GM21447 (cell line): ENCODE measurements around the gene C2CD4C.
"Not testable (repeated sequence)": the region's sequence is repeated elsewhere in the genome, so short reads cannot be mapped to it uniquely, and the experiment has no call there.

Source experiments
- ATAC-seq: cut with Tn5 transposase; IDR thresholded peaks from one replicate; pipeline ENCODE4 v1.9.1; 2021; ENCODE audit not compliant: unreplicated experiment

The C2CD4C gene

DNA sequence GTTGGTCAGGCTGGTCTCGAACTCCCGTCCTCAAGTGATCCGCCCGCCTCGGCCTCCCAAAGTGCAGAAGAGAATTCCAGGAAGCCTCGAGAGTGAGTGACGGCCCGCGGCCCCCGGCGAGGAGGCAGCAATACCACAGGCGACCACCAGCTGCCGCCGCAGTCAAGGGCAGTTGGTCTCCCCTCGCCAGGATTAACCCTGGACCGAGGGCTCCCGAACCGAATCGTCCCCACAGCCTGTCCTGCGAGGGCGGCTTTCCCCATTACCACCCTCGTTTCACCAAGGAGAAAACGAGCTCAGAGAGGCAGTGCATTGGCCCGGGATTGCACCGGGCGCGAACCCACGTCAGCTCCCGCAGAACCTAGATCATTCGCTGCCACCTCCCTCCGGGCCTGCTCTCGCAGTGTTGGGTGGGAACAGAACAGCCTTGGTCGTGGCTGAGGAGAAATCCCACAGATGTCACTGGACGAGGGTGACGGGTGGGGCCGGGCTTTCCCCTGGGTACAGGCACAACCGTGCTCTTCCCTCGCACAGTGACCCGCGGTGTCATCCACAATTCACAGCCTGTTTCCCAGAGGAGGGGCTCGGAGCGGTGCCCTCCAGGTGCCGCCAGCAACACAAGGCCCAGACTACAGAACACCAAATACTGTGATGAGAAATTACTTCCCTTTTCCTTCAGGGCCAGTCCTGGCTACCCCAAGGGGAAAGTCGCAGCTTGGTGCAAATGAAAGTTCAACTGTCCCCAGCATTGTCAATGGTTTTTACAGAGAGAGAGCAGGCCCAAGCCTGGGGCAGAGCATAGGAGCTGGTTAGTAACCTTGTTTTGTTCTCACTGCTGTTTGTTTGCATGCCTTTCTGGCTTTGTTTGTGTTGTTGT, 24.8 kb downstream of the C2CD4C start:
- no peak for ATAC-seq

DNA sequence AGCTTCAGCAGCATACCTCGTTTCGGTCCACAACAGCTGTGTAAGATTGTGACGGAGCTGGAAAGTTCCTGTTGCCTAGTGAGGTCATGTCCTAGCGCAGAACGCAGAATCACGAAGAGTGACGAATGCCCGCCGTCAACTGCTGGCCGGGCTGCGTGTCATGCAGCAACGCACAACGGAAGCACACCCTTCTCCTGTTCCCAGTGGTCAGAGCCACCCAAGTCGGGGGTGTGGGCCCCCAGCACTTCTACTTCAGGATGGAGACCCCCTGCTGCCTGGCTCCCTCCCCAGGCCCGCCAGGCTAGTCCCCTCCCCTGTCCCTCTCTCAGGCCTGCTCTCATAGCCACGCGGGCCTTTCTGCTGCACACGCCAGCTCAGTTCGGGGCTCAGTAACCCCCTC, 25.9 kb downstream of the C2CD4C start:
- no peak for ATAC-seq

DNA sequence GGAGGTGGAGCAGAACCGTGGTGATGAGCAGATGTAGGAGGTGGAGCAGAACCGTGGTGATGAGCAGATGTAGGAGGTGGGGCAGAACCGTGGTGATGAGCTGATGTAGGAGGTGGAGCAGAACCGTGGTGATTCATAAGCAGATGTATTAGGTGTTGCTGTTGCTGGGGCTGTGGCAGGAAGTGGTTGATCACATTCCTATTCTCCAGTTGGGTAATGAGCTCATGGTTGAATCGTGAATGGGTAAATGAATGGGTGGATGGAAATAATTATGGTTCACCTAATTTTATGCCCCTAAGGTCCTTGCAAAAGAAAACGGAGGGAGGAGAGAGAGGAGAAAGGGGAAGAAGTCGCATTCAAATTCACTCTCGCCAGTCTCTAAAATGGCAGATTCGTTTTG, 26.4 kb downstream of the C2CD4C start:
- not testable (repeated sequence) for ATAC-seq

DNA sequence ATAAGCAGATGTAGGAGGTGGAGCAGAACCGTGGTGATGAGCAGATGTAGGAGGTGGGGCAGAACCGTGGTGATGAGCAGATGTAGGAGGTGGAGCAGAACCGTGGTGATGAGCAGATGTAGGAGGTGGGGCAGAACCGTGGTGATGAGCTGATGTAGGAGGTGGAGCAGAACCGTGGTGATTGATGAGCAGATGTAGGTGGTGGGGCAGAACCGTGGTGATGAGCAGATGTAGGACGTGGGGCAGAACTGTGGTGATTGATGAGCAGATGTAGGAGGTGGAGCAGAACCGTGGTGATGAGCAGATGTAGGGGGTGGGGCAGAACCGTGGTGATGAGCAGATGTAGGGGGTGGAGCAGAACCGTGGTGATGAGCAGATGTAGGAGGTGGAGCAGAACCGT, 27.0 kb downstream of the C2CD4C start:
- ATAC-seq, result not testable (repeated sequence)

DNA sequence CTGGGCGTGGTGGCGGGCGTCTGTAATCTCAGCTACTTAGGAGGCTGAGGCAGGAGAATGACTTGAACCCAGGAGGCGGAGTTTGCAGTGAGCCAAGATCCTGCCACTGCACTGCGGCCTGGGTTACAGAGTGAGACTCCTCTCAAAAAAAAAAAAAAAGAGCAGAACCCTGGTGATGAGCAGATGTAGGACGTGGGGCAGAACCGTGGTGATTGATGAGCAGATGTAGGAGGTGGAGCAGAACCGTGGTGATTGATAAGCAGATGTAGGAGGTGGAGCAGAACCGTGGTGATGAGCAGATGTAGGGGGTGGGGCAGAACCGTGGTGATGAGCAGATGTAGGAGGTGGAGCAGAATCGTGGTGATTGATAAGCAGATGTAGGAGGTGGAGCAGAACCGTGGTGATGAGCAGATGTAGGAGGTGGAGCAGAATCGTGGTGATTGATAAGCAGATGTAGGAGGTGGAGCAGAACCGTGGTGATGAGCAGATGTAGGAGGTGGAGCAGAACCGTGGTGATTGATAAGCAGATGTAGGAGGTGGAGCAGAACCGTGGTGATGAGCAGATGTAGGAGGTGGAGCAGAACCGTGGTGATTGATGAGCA, 28.2 kb downstream of the C2CD4C start:
- not testable (repeated sequence) for ATAC-seq

DNA sequence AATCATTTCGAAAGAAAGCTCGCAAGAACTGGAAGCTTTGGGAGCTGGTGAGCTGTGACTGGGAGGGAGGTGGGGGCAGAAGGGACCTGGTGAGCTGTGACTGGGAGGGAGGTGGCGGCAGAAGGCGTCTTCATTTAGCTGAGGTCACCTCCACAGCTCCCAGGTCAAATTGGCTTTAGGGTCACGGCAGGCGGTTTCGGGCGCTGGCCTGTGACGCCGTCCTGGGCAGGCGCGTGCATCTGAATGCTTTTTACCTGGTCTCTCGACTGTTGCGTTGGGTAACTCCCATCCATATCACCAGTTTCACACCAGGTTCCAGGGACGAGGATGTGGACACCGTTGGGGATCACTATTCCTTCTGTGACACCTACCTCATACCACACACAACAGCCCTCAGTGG, 29.2 kb downstream of the C2CD4C start:
- ATAC-seq, result no peak

DNA sequence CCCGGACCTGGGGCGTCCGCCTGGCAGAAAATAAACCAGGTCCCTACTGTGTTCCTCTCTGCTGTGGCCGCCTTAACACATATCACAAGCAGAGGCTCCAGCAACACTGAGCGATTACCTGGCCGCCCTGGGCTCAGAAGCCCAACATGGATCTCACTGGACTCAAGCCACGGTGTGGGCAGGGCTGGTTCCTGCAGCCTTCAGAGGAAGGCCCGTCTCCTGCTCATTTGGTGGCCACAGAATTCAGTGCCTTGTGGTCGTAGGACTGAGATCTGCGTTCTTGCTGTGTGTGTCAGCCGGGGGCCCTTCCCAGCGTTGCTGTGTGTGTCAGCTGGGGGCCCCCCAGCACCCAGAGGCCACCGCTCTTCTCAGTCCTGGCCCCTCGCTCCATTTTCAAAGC, 30.2 kb downstream of the C2CD4C start:
- ATAC-seq, result no peak

DNA sequence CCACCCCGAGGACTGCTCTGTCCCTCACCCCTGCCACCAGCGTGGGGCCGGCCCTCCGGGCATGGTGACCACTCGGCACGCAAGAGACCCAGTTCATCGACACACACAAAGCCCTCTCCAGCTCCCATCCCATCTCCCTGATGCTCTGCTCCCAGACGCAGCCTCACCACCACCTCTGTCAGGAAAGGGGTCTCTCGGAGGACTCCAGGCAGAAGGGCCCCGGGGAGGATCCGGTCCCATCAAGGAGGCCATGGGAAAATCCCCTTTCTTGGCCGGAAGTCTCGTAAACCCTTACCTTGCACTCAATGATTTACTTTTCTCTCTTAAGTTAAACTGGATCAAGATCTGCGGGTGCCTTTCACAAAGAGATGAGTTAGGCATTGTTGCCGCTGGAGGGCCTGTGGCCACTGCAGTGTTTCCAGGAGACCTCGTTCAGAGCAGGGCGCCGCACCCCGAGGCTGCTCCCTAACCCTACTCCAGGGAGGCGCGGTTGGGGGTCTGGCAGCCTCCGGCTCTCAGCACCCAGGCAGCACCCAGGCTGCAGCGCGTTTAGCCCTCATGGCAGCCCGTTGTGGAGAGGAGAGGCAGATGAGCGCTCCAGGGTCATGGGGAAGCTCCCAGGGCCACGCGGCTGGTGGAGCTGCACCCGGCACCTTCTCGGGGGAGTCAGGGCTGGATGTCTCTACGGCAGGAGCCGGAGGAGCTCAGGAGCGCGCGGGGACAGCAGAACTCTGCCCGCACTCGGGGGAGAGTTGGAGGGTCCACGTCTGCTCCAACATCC, 31.0 kb downstream of the C2CD4C start:
- ATAC-seq, result no peak

DNA sequence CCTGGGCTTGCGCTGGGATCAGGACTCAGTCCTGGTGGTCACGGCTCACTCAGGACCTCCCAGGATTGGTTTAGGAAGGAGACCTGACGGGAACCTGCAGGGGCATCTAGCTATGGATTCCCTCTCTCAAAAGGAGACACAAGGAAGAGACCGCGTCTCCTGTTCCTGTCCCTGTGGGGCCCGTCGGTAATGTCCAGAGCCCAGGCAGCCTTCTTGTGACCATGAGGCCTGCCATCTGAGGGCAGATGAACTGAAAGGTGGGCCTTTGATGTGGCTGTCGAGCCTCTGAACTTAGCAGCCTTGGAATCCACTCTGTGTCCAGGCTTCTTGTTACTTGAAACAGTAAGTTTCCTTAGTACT, 32.9 kb downstream of the C2CD4C start:
- ATAC-seq, result no peak

DNA sequence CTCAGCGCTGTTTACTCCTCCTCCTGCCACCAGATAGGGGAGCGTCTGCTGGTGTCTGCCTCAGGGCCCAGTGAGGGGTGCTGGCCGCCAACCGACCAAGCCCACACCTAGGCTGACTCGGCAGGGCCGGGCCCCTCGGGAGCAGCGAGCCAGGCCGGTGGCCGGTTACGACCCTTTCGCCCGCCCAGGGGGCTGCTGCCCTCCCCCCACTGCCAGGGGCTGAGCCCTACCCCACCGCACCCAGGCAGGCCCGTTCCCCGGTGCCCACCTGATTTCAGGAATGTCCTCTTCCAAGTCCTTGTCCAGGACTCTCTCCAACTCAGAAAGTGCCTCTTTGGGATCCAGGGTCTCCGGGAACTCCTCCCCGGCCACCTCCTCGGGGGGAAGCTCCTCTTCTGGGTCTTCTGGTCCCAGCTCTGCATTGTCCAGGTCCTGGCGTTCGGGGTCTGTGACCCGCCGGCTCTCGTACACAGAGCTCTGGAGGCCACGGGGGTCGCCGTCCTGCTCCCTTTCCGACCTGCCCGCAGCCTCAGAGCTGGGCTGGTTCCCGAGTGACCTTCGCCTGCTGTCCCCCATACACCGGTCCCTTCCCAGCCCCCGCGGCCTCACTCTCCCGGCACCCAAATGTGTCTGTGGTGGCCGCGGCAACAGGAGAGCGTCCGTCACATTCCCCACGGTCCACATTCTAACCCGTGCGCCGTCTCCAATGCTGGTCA, 33.4 kb downstream of the C2CD4C start:
- ATAC-seq, result no peak

DNA sequence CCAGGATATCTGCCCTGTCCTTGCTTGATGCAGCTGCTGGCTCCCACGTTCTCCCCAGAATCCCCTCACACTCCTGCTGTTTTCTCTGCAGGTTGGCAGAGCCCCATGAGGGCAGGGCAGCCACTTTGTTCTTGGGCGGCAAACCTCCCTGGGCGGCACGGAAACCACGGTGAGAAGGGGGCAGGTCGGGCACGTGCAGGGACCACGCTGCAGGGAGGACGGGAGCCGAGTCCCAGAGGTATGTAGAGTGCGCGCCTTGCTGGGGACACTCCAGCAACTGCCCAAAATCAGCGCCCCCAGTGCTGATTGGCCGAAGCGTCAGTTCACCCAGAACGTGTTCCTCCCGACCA, 34.1 kb downstream of the C2CD4C start:
- no peak for ATAC-seq

DNA sequence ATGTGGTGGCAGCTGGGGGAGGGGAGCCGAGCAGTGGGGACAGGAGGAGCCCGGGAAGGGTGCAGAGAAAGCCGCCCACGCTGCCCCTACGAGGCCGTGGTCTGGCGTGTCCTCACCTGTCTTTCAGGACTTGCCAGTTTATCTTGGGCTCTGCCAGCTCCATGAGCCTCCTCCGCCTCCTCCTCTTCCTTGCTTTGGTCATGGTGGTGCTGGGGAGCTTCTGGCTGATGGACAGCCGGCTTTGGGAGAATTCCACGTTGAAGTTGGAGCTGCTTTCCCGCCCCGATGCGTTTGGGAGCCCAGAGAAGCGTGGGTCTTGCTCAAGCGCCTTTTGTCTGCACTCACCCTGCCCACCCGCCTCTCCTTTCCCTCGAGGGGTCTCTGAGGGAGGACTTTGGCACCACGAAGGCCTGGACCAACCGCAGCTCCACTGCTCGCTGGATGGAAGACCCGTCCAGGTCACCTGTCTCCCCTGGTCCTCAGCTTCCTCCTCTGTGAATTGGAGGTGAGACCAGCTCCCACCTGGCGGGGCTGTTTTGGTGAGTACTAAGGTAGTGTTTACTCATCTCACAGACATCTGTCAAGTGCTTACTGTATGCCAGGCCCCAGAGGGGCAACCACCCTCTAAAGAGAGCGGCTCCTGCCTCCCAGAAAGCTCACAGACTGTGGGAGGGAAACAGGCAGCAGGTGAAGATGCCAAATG, 34.6 kb downstream of the C2CD4C start:
- ATAC-seq, result no peak

DNA sequence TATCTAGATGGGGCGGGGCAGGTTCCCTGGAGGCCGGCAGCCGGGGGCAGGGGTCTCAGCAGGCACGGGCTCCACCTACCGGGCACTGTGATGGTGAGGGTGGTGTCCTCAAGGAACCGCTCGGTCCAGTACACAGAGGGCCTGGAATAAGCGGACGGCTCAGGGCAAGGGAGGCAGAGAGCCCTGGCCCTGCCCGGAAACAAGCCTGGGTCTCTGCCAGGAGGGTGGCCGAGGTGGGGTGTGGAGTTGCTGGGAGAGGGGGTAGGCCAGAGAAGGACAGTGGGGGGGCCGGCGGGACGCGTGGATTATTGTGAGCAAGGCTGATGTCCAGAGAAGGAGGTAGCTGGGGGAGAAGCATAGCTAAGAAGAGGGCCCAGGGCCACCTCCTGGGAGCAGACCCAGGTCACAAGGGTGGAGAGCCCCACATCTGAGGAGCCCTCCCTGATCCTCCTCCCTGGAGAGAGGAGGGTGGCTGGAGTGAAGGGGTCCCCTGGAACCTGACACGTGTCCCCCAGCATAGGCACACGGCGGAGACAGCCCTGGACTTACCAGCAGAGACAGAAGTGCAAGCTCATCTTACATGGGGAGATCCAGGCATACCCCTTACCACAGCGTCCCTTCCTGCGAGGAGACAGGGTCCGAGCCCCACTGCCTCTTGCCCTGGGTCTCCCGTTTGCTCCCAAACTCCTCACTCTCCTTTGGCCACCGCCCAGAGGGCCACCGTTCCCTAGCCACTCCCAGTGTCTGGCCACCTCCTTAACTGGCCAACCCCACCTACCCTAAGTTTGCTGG, 35.4 kb downstream of the C2CD4C start:
- no peak for ATAC-seq

DNA sequence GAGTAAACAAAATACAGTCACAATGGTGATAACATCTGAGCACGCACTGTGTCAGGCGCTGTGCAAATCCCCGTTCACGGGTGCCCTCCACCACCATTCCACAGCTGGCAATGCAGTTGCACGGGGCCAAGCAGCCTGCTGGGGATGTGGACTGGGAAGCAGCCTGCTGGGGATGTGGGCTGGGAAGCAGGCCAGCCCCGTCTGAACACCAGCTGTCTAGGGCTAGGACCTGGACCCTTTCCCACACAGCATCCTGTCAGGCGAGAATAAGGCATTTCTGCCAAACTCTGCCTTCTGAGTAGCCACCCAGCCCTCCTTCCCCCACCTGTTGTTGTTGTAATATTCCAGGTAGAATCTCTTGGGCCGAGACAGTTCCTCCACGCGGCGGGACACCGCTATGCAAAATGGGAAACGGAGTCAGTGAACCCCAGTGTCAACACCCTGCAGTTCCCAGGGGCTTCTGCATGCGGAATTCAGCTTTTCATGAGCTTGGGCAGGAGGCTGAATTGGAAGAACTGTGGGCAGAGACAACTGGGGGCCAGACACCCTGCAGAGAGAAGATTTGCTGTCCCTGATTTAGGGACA, 36.5 kb downstream of the C2CD4C start:
- ATAC-seq, result no peak

DNA sequence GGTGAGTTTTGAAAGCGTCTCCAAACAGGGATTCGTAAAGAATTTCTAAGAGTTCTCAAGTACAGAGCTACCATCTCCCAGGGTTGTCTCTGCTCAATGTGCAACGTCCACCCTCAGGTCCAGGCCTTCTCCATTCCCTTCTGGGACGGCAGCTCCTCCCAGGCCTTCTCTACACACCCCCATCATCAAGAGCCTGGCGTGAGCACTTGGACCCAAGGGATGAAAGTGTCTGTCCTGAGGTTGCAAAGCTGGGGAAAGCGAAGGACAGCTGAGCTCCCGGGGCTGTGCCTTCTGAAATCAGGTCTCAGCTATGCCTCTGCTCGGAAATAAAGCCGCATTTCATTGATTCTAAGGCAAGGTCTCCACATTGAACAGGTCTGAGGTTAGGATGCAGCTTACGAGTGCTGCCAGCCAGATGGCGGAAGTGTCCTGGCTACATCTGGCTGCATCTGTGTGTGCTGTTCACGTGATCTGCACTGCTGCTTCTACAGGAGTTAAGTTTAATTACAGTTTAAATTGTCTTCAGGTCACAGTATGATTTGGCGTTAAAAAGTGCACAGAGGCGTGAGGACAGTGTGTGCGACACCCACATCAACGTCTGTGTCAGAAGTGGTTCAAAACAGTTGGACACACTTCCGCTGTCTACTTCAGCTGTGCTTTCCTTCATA, 37.3 kb downstream of the C2CD4C start:
- ATAC-seq, result no peak

DNA sequence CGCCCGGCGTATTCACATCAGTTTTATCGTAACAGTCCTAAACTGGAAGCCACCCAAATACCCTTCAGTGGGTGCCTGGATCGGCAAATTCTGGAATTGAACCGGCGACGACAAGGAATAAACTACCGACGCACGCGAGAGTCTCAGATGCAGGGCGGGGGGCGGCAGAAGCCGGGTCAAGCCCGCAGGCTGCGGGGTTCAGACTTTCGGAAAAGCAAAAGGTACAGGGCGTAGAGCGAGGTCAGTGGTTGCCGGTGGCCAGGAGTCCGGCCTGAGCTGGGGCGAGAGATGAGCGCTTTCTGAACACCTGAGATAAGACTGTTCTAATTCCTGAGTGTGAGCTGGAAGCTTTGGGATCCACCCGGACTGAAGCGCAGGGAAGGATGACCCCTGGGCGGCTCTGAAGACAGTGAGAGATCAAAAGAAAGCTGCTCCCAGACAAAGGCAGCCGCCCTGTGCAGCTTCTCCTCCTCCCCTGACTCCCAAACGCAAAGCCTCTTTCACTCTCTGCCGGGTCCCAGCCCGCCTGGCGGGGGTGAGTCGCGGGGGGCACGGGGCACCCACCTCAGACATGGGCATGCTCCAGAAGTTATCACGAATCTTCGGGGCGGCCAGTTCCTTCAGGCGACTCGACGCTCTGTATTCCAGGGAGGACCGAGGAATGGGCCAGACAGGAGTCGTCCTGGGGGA, 38.2 kb downstream of the C2CD4C start:
- ATAC-seq, result no peak

DNA sequence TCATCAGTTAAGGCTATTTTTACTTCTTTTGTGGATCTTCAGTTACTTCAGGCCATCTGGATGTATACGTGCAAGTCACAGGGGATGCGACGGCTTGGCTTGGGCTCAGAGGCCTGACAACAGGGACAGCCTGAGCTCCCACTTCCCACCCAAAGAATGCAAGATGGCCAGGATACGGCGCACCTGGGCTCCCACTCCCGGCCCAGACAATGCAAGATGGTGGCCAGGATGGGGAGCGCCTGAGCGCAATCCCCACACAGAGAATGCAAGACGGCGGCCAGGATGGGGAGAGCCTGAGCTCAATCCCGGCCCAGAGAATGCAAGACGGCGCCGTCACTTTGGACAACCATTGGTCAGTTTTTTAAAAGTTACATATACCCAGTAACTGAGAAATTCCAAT, 39.1 kb downstream of the C2CD4C start:
- ATAC-seq, result no peak

DNA sequence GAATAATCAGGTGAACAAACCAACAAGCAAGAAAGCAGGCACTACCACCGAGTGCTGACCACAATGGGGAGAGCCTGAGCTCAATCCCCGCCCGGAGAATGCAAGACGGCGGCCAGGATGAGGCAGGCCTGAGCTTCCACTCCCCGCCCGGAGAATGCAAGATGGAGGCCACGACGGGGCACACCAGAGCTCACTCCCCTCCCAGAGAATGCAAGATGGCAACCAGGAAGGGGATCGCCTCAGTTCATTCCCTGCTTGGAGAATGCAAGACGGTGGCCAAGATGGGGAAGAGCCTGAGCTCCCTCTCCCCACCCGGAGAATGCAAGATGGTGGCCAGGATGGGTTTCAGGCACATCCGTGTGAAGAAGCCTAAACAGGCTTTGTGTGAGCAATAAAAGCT, 39.7 kb downstream of the C2CD4C start:
- ATAC-seq, result no peak

DNA sequence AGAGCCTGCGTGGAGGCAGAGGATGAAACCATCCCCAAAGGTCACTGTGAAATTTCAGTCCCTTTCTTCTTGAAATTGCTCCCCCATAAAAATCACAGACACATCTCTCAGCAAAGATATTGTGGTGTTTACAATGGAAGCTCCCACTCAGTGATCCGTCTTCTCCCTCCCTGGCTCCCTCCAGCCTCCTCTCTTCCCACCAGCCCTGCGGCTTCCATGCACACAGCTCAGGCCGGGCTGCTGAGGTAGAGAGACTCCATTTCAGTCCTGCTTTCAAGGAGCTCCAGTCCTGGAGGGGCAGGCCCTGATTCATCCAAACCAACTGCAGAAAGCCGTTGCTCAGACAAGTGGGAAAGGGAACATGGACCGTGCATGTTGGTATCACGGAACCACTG, 40.3 kb downstream of the C2CD4C start:
- ATAC-seq, result no peak
